Middle frontal gyrus (tissue), 1 donor: Measurements from ENCODE around the gene LRRC74B.

ENCODE experiments used
- DNase-seq: peaks from one replicate; pipeline ENCODE4 v3.0.0-alpha.2; 2015; ENCODE audit warnings: low spot score; ENCODE audit errors: extremely low spot score

The LRRC74B gene

GRCh38 chr22:21014202-21014725, 31.5 kb upstream of the LRRC74B start:
- peak; percentile 82 for DNase-seq

- no peak for DNase-seq
Measured at GRCh38 chr22:21014726-21015465, 30.9 kb upstream of the LRRC74B start, which contains the start of gene P2RX6. P2RX6 (plus strand) TSS chr22:21015165; CDS start chr22:21015175, 10 bp downstream.

- no peak for DNase-seq
Measured at GRCh38 chr22:21015466-21016006, 30.2 kb upstream of the LRRC74B start.

GRCh38 chr22:21016644-21017420, 28.9 kb upstream of the LRRC74B start:
- DNase-seq, result no peak

GRCh38 chr22:21018314-21018713, 27.4 kb upstream of the LRRC74B start:
- DNase-seq, result no peak

GRCh38 chr22:21020802-21021429, 24.8 kb upstream of the LRRC74B start:
- no peak for DNase-seq

GRCh38 chr22:21022507-21022906, 23.2 kb upstream of the LRRC74B start:
- DNase-seq, result no peak

GRCh38 chr22:21022955-21023614, 22.7 kb upstream of the LRRC74B start:
- no peak for DNase-seq

GRCh38 chr22:21025266-21025665, 20.5 kb upstream of the LRRC74B start:
- no peak for DNase-seq

GRCh38 chr22:21025763-21026755, 19.7 kb upstream of the LRRC74B start:
- DNase-seq, result no peak

GRCh38 chr22:21026783-21027692, 18.7 kb upstream of the LRRC74B start:
- DNase-seq, result peak; percentile 19

GRCh38 chr22:21028277-21029251, 17.2 kb upstream of the LRRC74B start:
- DNase-seq, result no peak

- no peak for DNase-seq
Measured at GRCh38 chr22:21029486-21030025, 16.2 kb upstream of the LRRC74B start.

- DNase-seq, result no peak
Measured at GRCh38 chr22:21030032-21030431, 15.7 kb upstream of the LRRC74B start.

- no peak for DNase-seq
Measured at GRCh38 chr22:21030621-21031544, 14.9 kb upstream of the LRRC74B start.

GRCh38 chr22:21031545-21032036, 14.2 kb upstream of the LRRC74B start:
- DNase-seq, result no peak
